GM12874 (cell line): ENCODE data around the gene CRACR2B.
A peak's percentile ranks its signal among the peaks of the same experiment; 100 is the strongest.

ENCODE experiments used
- CTCF ChIP-seq: IDR thresholded peaks from 2 replicates; pipeline ENCODE4 v1.5.1; 2011; ENCODE audit warnings: low read depth, mild to moderate bottlenecking, control low read depth, low read length, moderate library complexity; ENCODE audit not compliant: insufficient read depth

Gene CRACR2B

GRCh38 chr11:827146-827896 is 398 bp upstream of the CRACR2B start:
- 0 out of 2 replicates have a peak, but pooled peaks have one; percentile 1 for TF ChIP-seq CTCF

GRCh38 chr11:828506-829175 is 922 bp downstream of the CRACR2B start:
- TF ChIP-seq CTCF, result no peak

GRCh38 chr11:829176-829846 is 1.6 kb downstream of the CRACR2B start:
- TF ChIP-seq CTCF, result no peak

GRCh38 chr11:829847-830294 is 2.2 kb downstream of the CRACR2B start:
- TF ChIP-seq CTCF, result no peak

- TF ChIP-seq CTCF, result no peak
Observed at GRCh38 chr11:830295-831117, 2.8 kb downstream of the CRACR2B start.

GRCh38 chr11:831118-831864 is 3.6 kb downstream of the CRACR2B start:
- no peak for TF ChIP-seq CTCF
